NK-92 (cell line): Measurements from ENCODE around the gene FAM174B.

Experiments
- DNase-seq: peaks from one replicate; lab custom pipeline; 2025; ENCODE audit not compliant: unreplicated experiment; lab: John Stamatoyannopoulos, UW

Gene FAM174B

DNA sequence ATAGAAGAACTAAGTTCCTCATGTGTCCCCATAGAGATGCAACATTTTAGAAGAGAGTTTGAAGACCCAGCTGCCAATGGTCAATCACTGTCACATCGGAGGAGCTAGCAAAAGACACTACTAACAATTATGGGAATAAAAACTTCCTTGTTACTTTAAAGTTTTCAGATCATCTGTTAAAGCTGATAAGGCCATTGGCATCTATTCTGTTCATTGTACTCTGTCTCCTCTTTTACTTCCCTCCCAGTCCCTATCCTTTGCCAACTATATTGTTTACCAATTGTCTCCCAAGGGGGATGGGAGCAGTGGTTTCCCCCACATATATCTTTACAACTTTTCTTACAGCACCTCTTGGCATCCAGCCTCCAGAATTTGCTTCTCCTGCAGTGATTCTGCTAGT is 81.0 kb downstream of the FAM174B start:
- no peak for DNase-seq

DNA sequence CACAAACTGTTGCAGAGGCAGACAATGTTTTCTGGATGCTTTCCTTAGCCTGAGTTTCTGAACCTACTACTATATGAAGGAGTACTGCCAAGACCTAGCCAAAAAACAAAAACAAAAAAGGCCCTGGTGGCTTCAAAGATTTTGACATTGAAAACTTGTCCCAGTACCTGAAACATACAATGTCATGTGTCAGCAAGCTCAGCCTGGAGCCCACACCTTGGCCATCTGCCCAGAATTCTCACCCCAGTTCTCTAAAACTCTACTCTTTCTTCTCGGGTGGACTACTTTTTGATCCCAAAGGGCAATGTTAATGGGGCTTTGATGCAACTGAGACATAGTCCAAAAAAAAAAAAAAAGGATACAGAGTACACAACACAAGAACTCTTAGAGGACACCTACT is 81.4 kb downstream of the FAM174B start:
- no peak for DNase-seq

DNA sequence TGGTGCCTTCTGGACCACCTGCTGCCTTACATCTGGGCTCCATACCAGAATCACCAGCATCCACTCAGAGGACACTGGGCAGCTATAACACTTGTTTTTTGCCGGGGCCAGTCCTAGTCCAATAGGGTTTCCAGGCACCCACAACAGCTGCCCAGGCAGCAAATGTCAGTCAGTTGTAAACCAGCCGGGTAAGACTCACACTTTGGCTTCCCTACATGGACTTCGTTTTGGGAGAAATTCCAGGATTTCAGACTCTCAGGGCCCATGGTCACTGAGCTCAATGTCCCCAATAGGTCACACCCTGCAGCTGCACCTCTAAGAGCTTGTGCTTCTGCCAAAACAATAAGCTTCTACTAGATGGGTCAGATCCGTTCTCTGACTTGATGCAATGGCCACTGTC is 83.8 kb downstream of the FAM174B start:
- no peak for DNase-seq

DNA sequence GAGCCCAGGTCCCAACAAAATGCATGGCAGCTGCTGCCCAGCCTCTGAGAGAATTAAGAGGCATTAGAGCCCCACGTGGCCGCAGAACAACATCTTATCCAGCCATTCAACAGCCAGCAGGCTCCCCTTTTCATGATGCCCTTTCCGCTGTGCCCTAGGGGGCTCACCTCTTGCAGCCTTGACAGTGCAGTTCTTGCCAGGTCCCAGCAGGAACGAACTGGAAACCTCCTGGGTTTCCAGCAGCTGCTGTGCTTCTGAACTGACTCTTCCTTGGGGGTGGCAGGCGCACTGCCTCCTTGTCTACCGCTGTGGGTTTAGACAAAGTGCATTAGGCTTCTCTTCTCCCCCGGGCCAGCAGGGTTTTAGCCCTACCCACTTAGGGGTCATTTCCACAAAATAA is 85.2 kb downstream of the FAM174B start:
- no peak for DNase-seq

DNA sequence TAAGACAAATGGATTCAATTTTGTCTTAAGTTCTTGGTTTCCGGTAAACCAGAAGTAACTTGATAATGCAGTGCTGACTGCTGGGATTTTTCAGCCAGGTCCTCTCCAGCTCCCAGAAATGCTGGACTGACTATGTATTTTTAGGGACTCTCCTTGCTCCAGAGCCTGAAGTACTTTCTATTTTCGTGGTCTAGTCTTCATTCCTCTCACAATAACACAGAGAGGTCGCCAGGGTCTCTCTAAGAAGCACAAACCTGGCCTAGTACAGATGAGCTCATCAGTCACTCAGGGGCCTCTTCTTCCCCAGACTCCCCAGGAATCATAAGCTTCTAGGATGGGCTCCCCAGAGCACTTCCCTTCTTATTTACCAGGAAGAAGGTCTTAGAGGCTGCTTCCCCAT is 85.8 kb downstream of the FAM174B start:
- DNase-seq: no peak
